IMR-90 (cell line): ENCODE data around the gene NGFR.

Experiments used
- CTCF ChIP-seq: conservative IDR thresholded peaks from 2 replicates; pipeline ENCODE4 v1.5.1; 2012; ENCODE audit warnings: mild to moderate bottlenecking, low read depth, low read length, improper control_type of control experiment
- POLR2A ChIP-seq: IDR thresholded peaks from 2 replicates; pipeline ENCODE4 v1.6.1; 2012; ENCODE audit warnings: mild to moderate bottlenecking, low read depth, low read length
- RAD21 ChIP-seq: IDR thresholded peaks from 2 replicates; pipeline ENCODE4 v1.6.1; 2012; ENCODE audit warnings: low read length, improper control_type of control experiment

GRCh38 chr17:49522357-49522890 lies 27.3 kb downstream of the NGFR start:
- no peak for TF ChIP-seq CTCF
- no peak for TF ChIP-seq RAD21
- no peak for TF ChIP-seq POLR2A
